Neural progenitor cell (in vitro differentiated cells): ENCODE results near the gene SDK2. TPM values are rescaled to one million over a fixed set of nuclear protein-coding genes. Genes with fewer than 3 reads are reported as not detected.

Experiments used
- DNase-seq: peaks from one replicate; pipeline ENCODE4 v3.0.0-alpha.2; 2016; ENCODE audit warnings: low spot score
- H2AFZ ChIP-seq: fragments of 200-600 bp; sonication (generic); replicated peaks from 2 replicates; pipeline ENCODE4 v1.6.1; 2016; ENCODE audit warnings: antibody characterized with exemption
- H3F3A ChIP-seq: fragments of 200-600 bp; sonication (generic); 2 replicates; pipeline ENCODE4 v1.6.1; 2016; ENCODE audit warnings: antibody characterized with exemption, low read depth
- H3K27ac ChIP-seq: fragments of 200-600 bp; sonication (generic); 2 replicates; pipeline ENCODE4 v1.5.1; 2016; ENCODE audit warnings: mild to moderate bottlenecking
- H3K27me3 ChIP-seq: fragments of 200-600 bp; sonication (generic); 2 replicates; pipeline ENCODE4 v1.6.1; 2016; ENCODE audit warnings: mild to moderate bottlenecking, moderate library complexity
- H3K36me3 ChIP-seq: fragments of 200-600 bp; sonication (generic); 2 replicates; pipeline ENCODE4 v1.5.1; 2016
- H3K4me1 ChIP-seq: fragments of 200-600 bp; sonication (generic); 2 replicates; pipeline ENCODE4 v1.6.1; 2016; ENCODE audit warnings: mixed run types
- H3K4me2 ChIP-seq: fragments of 200-600 bp; sonication (generic); 2 replicates; pipeline ENCODE4 v1.6.1; 2016
- H3K4me3 ChIP-seq: fragments of 200-600 bp; sonication (generic); 2 replicates; pipeline ENCODE4 v1.5.1; 2016
- H3K79me2 ChIP-seq: fragments of 200-600 bp; sonication (generic); 2 replicates; pipeline ENCODE4 v1.6.1; 2016; ENCODE audit warnings: low read depth
- H3K9ac ChIP-seq: fragments of 200-600 bp; sonication (generic); 2 replicates; pipeline ENCODE4 v1.6.1; 2016
- H3K9me3 ChIP-seq: fragments of 200-600 bp; sonication (generic); 2 replicates; pipeline ENCODE4 v1.5.1; 2016; ENCODE audit warnings: low read depth
- H4K20me1 ChIP-seq: fragments of 200-600 bp; sonication (generic); 2 replicates; pipeline ENCODE4 v1.6.1; 2016; ENCODE audit warnings: low read depth
- H3K27ac Mint-ChIP-seq: 3 replicates; pipeline ENCODE4 v1.8.0; 2021; ENCODE audit warnings: mixed read lengths
- H3K27me3 Mint-ChIP-seq: 2 replicates; pipeline ENCODE4 v1.8.0; 2022; ENCODE audit warnings: low read depth, mild to moderate bottlenecking, inconsistent platforms, moderate library complexity, mixed read lengths; ENCODE audit not compliant: insufficient read depth
- H3K36me3 Mint-ChIP-seq: 3 replicates; pipeline ENCODE4 v1.8.0; 2021; ENCODE audit warnings: mixed read lengths
- H3K4me1 Mint-ChIP-seq: 3 replicates; pipeline ENCODE4 v1.8.0; 2021; ENCODE audit warnings: mixed read lengths
- H3K4me3 Mint-ChIP-seq: 3 replicates; pipeline ENCODE4 v1.8.0; 2021; ENCODE audit warnings: mild to moderate bottlenecking, moderate library complexity, mixed read lengths
- H3K9me3 Mint-ChIP-seq: 3 replicates; pipeline ENCODE4 v1.8.0; 2020; ENCODE audit warnings: mixed read lengths
- EZH2 ChIP-seq: fragments of 200-600 bp; sonication (generic); IDR thresholded peaks from 2 replicates; pipeline ENCODE4 v1.6.1; 2017; ENCODE audit warnings: antibody characterized with exemption, mild to moderate bottlenecking, moderate library complexity
- EZH2phosphoT487 ChIP-seq: fragments of 200-600 bp; sonication (generic); IDR thresholded peaks from 2 replicates; pipeline ENCODE4 v1.6.1; 2017; ENCODE audit warnings: antibody characterized with exemption
- total RNA-seq: library from RNA; depleted of rRNA; stranded (reverse); fragments of >200 nt; gene quantifications from 2 replicates; pipeline ENCODE4 v1.2.3, GENCODE V29; 2015; ENCODE audit warnings: low replicate concordance
- TF ChIP-seq, protein P1 (sequence below): fragments of 200-600 bp; sonication (generic); IDR thresholded peaks from 2 replicates; pipeline ENCODE4 v1.5.1; 2017; ENCODE audit warnings: antibody characterized with exemption, mild to moderate bottlenecking

SDK2 gene
- total RNA-seq, 1 donor from 2014 or later, result 15.3 TPM

DNA sequence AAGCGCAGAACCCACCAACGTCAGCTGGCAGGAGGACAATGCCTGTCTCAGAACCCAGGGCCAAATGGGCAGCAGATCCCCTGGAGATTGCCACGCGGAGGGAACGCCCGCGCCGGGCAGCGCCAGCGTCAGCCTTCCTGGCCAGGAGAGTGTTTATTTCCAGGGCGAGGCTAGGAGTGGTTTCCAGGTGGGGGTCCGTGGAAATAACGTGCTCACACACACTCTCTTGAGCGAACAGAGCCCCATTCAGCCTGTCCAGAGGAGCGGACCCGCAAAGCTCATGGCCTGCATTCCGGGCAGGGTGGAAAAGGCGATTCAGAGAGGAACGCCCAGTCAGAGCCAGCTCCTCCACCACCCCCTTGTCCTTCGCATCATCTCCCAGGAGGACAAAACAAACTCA lies 40.3 kb downstream of the SDK2 start:
- H2AFZ ChIP-seq, result no peak overlapping the region
- no peak overlapping the region for H3K27ac ChIP-seq
- H3K27me3 ChIP-seq, result no peaks in the 10 kb centered on the region
- peaks cover 39% of the 10 kb centered on the region for H3K4me1 Mint-ChIP-seq
- no peak overlapping the region for H3K4me2 ChIP-seq
- no peak overlapping the region for H3K4me3 ChIP-seq
- H3K4me3 Mint-ChIP-seq, result no peak overlapping the region
- no peaks in the 10 kb centered on the region for H3F3A ChIP-seq
- H3K79me2 ChIP-seq, result peaks cover 77% of the 10 kb centered on the region
- H3K4me1 ChIP-seq, result peaks cover 14% of the 10 kb centered on the region
- H4K20me1 ChIP-seq, result peaks cover 41% of the 10 kb centered on the region
- no peak overlapping the region for H3K9ac ChIP-seq
- peaks cover 50% of the 10 kb centered on the region for H3K36me3 Mint-ChIP-seq
- no peaks in the 10 kb centered on the region for H3K36me3 ChIP-seq
- H3K27ac Mint-ChIP-seq, result peak overlapping the region; percentile 30
- peaks cover 22% of the 10 kb centered on the region for H3K9me3 Mint-ChIP-seq
- peaks cover 2% of the 10 kb centered on the region for H3K27me3 Mint-ChIP-seq
- H3K9me3 ChIP-seq, result no peaks in the 10 kb centered on the region
- TF ChIP-seq, protein P1, sequence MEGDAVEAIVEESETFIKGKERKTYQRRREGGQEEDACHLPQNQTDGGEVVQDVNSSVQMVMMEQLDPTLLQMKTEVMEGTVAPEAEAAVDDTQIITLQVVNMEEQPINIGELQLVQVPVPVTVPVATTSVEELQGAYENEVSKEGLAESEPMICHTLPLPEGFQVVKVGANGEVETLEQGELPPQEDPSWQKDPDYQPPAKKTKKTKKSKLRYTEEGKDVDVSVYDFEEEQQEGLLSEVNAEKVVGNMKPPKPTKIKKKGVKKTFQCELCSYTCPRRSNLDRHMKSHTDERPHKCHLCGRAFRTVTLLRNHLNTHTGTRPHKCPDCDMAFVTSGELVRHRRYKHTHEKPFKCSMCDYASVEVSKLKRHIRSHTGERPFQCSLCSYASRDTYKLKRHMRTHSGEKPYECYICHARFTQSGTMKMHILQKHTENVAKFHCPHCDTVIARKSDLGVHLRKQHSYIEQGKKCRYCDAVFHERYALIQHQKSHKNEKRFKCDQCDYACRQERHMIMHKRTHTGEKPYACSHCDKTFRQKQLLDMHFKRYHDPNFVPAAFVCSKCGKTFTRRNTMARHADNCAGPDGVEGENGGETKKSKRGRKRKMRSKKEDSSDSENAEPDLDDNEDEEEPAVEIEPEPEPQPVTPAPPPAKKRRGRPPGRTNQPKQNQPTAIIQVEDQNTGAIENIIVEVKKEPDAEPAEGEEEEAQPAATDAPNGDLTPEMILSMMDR, result no peak
- TF ChIP-seq EZH2, result no peak
- TF ChIP-seq EZH2phosphoT487, result no peak
- no peak for DNase-seq

DNA sequence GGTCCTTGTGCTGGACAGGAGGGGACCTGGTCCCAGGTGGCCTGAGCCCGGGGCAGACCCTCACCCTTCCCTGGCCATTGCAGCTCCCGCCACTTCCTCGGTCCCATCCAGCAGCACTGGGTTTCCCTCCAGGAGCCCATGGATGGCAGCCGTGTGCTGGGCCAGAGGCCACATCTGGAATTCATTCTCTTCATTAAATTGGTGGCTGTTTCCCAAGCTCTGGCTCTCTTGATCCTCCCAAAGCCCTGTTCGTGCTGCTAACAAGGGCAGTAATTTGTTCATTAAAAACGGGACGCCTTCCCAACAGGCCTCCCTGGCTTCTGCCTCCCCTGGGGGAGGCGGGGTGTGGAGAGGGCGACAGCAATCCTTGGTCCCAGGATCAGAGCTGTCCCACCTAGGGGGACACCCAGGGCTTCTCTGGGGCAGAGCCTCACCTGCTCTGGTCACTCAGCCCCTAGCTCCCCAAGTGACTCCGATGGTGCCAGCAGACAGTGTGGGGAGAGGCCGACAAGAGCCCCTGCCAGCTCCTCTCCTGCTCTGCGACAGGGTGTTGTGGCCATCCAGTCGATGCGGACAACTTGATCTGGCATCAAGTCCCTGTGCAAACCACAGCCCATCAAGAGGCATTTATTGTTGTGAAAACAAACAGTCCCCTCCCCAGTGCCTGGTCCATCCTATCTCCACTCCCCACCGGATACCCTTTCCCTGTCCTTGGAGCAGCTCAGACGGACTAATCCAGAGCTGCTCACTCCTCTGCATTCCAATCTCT lies 44.0 kb downstream of the SDK2 start:
- Histone ChIP-seq H3K9me3 (no peaks in the 10 kb centered on the region), H2AFZ (no peak overlapping the region), H3K27me3 (no peaks in the 10 kb centered on the region), H3K4me1 (peaks cover 18% of the 10 kb centered on the region), H3K9ac (no peak overlapping the region), H3K79me2 (peaks cover 64% of the 10 kb centered on the region), H4K20me1 (peaks cover 60% of the 10 kb centered on the region), H3K27ac (no peak overlapping the region), H3F3A (no peaks in the 10 kb centered on the region), H3K36me3 (no peaks in the 10 kb centered on the region), H3K4me2 (no peak overlapping the region), H3K4me3 (no peak overlapping the region)
- DNase-seq, result no peak
- Mint-ChIP-seq H3K9me3 (peaks cover 20% of the 10 kb centered on the region), H3K27ac (peak overlapping the region; percentile 77), H3K4me3 (no peak overlapping the region), H3K36me3 (peaks cover 31% of the 10 kb centered on the region), H3K27me3 (peaks cover 2% of the 10 kb centered on the region), H3K4me1 (peaks cover 55% of the 10 kb centered on the region)
- no peak for TF ChIP-seq EZH2
- no peak for TF ChIP-seq EZH2phosphoT487
- TF ChIP-seq, protein P1, result no peak

DNA sequence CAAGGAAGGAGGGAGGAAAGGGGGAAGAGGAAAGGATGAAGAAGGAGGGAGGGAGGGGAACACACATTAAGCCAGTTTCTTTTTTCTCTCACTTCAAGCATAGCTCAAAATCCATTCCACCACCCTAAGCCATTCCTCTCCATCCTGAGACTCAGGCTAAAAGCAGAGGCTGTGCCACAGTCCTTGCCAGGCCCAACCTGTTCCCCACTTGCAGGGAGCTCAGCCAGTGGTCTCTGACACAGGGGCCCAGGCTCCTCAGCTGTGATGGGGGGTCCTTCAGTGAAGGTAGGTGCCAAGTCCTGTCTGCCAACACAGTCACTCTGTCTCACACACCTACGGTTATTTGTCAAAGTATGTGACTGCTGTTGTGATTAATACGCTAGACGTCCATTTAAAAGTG lies 44.6 kb downstream of the SDK2 start:
- Mint-ChIP-seq H3K4me1 (peaks cover 55% of the 10 kb centered on the region), H3K4me3 (no peak overlapping the region), H3K9me3 (peaks cover 13% of the 10 kb centered on the region), H3K27me3 (peaks cover 5% of the 10 kb centered on the region), H3K27ac (peak overlapping the region; percentile 60), H3K36me3 (peaks cover 24% of the 10 kb centered on the region)
- Histone ChIP-seq H3F3A (no peaks in the 10 kb centered on the region), H3K27me3 (no peaks in the 10 kb centered on the region), H4K20me1 (peaks cover 63% of the 10 kb centered on the region), H3K9me3 (no peaks in the 10 kb centered on the region), H3K27ac (no peak overlapping the region), H3K4me3 (no peak overlapping the region), H3K4me1 (peaks cover 18% of the 10 kb centered on the region), H2AFZ (no peak overlapping the region), H3K4me2 (no peak overlapping the region), H3K36me3 (no peaks in the 10 kb centered on the region), H3K9ac (no peak overlapping the region), H3K79me2 (peaks cover 61% of the 10 kb centered on the region)
- TF ChIP-seq EZH2phosphoT487 (no peak), EZH2 (no peak)
- TF ChIP-seq, protein P1, result no peak
- DNase-seq, result no peak
